HG03565 (cell line): Measurements from ENCODE around the gene PANX3.
A peak's percentile ranks its signal among the peaks of the same experiment; 100 is the strongest.
"Not testable (repeated sequence)": the region's sequence is repeated elsewhere in the genome, so short reads cannot be mapped to it uniquely, and the experiment has no call there.

ENCODE experiments used
- ATAC-seq: cut with Tn5 transposase; IDR thresholded peaks from one replicate; pipeline ENCODE4 v1.9.1; 2021; ENCODE audit warnings: mild to moderate bottlenecking, moderate library complexity; ENCODE audit not compliant: unreplicated experiment

Gene PANX3

DNA sequence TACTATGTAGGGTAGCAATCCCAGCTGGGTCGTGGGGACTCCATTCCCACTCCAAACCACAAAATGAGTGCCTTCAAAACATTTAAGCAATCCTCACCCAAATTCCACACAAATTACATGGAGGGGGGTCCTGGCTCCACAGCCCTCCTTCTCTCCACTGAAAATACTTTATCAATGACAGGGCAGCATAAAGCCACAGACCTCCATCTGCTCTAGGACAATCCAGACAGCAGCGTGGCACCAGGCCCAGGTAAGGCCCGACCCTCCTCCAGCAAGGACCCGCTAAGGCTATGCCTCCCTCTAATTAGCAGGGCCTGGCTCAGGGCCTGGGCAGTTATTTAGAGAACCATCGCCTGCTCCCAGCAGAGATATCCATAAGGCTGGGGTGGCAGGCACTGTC is at the start of gene PANX3:
TSS of gene PANX3 (plus strand) at position 365 of the 400 bp plus-strand sequence. CDS start 129 bp downstream, outside the sequence.
- no peak for ATAC-seq

GRCh38 chr11:124569697-124570096 is 41.5 kb upstream of the PANX3 start, which contains the start of gene OR8A1:
Gene OR8A1 (plus strand): TSS chr11:124569997. CDS start chr11:124570120, 123 bp downstream.
- ATAC-seq, result no peak

DNA sequence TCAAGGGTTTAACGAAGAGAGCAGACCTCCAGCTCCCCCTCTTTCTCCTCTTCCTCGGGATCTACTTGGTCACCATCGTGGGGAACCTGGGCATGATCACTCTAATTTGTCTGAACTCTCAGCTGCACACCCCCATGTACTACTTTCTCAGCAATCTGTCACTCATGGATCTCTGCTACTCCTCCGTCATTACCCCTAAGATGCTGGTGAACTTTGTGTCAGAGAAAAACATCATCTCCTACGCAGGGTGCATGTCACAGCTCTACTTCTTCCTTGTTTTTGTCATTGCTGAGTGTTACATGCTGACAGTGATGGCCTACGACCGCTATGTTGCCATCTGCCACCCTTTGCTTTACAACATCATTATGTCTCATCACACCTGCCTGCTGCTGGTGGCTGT is 41.1 kb upstream of the PANX3 start:
- ATAC-seq, result no peak

DNA sequence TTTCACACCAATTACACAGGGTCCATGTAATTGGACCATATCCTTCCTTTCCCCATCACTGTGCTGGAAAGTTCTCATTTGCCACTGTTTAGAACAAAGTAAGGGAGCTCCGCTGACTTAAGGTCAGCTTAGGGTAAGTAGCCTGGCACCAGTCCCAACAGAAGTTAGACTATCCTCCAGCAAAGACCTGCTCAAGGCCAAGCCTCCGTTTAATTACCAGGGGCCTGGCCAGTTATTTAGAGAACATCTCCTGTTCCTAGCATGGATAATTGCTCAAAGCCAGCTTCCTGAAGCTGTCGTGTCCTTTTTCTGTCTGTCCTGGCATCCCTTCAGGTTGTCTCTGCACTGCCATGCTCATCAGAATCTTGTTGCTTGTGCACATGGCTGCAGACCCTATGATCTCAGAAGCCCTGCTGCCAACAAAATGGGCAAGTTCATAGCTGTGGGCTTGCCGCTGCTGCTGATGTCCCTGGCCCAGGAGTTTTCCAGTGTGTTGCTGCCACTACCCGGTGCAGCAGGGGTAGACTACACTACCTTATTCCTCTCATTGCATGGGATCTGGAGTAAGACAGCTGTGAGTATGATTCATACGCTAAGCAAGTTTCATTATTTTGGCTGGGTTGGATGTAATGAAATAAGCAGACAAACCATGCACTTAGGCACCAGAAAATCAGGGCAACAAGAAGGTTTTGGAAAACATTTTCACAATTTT is 33.4 kb upstream of the PANX3 start:
- no peak for ATAC-seq

- no peak for ATAC-seq
Measured at GRCh38 chr11:124578761-124579160, 32.5 kb upstream of the PANX3 start.

GRCh38 chr11:124581817-124582216 is 29.4 kb upstream of the PANX3 start:
- ATAC-seq, result no peak

- ATAC-seq, result no peak
Measured at GRCh38 chr11:124582565-124582964, 28.7 kb upstream of the PANX3 start.

- ATAC-seq, result no peak
Measured at GRCh38 chr11:124583781-124584180, 27.4 kb upstream of the PANX3 start.

- ATAC-seq, result no peak
Measured at GRCh38 chr11:124584681-124585372, 26.4 kb upstream of the PANX3 start.

GRCh38 chr11:124586238-124586860 is 24.9 kb upstream of the PANX3 start:
- no peak for ATAC-seq

DNA sequence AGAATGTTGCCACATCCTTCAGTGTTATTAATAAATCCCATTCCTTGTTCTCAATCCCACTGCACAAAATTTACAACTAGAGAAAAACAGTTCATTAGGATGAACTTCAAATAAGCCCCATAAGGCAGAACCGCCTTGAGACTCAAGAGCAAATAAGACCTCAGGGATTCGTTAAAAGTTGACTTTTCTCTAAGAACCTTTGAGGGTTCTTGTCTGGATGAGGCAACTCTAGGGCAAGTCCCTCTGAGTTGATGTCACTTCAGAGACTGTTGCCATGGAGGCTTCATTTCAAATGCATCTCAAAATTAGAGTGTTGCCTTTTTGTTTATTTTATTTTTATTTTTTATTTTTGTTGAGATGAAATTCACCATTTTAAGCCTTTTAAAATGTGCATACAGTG is 19.8 kb upstream of the PANX3 start:
- no peak for ATAC-seq

DNA sequence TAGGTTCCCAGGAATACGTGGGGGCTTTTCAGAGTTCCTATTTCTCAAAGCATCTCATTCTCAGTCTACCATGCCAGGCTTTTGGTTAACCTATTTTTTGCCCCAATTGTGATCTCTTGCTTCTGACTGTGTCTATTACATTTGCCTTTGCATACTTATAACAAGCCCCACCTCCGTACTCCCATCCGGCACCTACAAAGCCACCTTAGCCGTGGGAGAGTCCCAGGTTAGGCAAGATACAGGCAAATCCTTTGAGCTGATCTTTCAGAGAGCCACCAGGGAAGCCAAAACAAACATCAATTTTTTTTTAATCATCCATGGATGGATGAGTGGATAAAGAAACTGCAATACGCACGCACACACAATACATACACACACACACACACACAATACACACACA is 18.6 kb upstream of the PANX3 start:
- ATAC-seq, result no peak

DNA sequence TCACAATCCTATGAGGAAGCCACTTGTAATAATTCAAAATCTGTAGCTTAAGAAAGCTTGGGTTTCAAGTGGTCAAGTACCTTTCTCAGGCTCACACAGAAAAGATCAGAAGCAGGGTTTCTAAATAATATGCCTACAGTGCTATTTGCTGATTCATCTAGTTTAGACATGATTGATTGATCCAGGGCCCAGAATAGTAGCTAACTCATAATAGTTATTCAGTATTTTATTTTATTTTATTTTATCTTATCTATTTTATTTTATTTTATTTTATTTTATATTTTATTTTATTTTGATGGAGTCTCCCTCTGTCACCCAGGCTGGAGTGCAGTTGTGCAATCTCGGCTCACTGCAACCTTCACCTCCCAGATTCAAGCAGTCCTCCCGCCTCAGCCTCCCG is 15.9 kb upstream of the PANX3 start:
- ATAC-seq, result no peak

DNA sequence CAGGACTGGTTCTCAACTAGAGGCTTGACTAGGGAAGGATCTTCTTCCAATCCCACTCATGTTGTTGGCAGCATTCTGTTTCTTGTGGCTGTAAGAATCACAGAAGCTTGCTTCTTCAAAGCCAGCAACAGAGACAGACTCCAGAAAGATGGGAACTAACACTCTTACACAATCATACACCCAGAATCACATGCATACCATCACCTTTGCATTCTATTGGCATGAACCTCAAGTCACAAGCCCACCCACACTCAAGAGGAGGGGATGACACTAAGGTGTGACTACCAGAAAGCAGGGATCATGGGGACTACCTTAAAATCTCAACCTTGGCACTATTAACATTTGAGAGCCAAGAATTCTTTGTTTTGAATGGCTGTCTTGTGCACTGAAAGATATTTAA is 13.6 kb upstream of the PANX3 start:
- no peak for ATAC-seq

DNA sequence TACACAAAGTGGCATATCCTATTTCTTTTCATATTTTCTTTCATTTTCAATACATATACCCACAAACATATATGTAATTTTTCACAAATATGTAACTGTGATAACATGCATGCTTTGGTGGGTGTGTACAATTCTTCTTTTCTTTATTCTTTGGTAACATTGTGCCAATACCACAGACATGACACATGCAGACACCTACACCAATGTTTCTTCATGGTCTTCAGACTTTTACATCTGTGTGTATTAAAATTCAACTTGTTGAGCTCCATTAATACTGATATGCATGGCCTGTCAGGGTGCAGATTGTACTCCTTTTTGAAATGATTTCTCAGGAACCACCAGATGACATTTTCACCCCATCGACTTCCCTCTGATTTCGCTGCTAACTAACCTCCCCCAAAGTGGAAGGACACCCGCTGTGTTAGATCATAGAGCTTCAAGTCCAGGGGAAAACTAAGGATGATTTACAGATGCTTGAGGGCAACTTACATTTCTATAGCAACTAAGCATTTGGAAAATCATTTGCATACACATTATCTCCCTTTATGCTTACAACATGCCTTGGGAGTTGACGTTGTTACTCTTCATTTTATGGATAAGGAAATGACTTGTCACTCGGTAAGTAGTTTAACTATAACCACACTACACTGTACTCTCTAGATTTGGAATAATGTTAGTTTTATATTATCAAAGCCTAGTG is 10.5 kb upstream of the PANX3 start:
- no peak for ATAC-seq

DNA sequence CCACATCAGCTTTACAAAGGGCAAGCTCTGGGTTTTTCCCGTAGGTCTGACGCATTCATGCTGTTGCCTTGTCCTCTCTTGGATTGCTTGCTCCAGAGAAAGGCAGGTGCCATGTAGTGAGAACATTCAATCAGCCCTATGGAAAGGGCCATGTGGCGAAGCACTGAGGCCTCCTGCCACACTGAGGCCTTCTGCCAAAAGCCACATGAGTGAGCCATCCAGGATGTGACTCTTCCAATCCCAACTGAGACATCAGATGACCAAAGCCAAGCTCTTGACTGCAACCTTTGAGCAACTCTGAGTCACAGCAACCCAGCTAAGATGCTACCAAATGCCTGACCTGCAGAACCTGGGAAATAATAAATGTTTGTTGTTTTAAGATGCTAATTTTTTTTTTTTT is 9.0 kb upstream of the PANX3 start:
- no peak for ATAC-seq

GRCh38 chr11:124602723-124603122 is 8.5 kb upstream of the PANX3 start:
- ATAC-seq, result not testable (repeated sequence)

GRCh38 chr11:124605719-124606118 is 5.5 kb upstream of the PANX3 start:
- ATAC-seq, result no peak

GRCh38 chr11:124608147-124608546 is 3.1 kb upstream of the PANX3 start:
- ATAC-seq, result no peak

- ATAC-seq, result no peak
Measured at GRCh38 chr11:124610295-124610694, 933 bp upstream of the PANX3 start.

DNA sequence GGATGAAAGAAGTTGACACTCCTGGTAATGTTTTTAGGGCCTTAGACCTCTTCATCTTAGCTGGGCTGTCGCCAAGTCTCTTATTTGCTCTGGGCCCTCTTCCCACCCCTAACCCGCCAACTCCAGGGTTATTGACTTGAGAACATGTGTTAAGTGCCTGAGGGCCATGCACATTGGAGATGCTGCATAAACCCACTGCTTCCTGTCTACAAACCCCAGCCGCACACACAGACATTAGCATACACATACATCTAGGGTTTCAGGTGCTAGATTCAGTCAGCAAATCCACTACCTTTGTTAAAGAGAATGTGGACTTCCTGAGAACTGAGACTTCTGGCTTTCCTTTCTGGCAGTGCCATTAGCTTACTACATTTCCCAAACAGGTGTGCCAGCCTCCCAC is 817 bp downstream of the PANX3 start:
- peak; percentile 56 for ATAC-seq
